ENCODE data around the gene PDE10A.

The PDE10A gene

GRCh38 chr6:165300422-165300936 is 362.6 kb downstream of the PDE10A start:
- DNase-seq = no peak
- Histone ChIP-seq H3K36me3 (ENCODE audit: insufficient read depth, low read length) (no peaks in the 10 kb centered on the region), H4K20me1 (ENCODE audit: insufficient read depth, low read length) (no peaks in the 10 kb centered on the region), H3K4me3 (ENCODE audit: low read depth in 1 of 2, low read length in 2 of 2) (no peak overlapping the region), H3K27me3 (ENCODE audit: insufficient read depth, low read length, poor library complexity) (no peaks in the 10 kb centered on the region), H3K4me2 (ENCODE audit: insufficient read depth, low read length) (no peak overlapping the region), H2AFZ (ENCODE audit: low read depth, low read length) (no peak overlapping the region), H3K27ac (ENCODE audit: low read length) (no peak overlapping the region), H3K9ac (ENCODE audit: low read depth, low read length) (no peak overlapping the region), H3K79me2 (ENCODE audit: insufficient read depth, low read length) (no peaks in the 10 kb centered on the region), H3K9me3 (ENCODE audit: insufficient read depth, low read length, severe bottlenecking) (no peaks in the 10 kb centered on the region), H3K4me1 (ENCODE audit: insufficient read depth, low read length) (no peaks in the 10 kb centered on the region)
- no peak for ATAC-seq (ENCODE audit: insufficient read depth, low read depth)
- TF ChIP-seq EZH2 (IDR thresholded peaks at IDR 0.05; ENCODE audit: borderline replicate concordance, low read depth, low read length, severe bottlenecking) (no peak), CTCF (IDR thresholded peaks at IDR 0.05; ENCODE audit: borderline replicate concordance, extremely low read depth, low read length, poor library complexity, severe bottlenecking) (no peak)

GRCh38 chr6:165298875-165299274 is 364.2 kb downstream of the PDE10A start:
- H4K20me1 ChIP-seq (ENCODE audit: insufficient read depth, low read length) = no peaks in the 10 kb centered on the region
- no peaks in the 10 kb centered on the region for H3K79me2 ChIP-seq (ENCODE audit: insufficient read depth, low read length)
- H3K9ac ChIP-seq (ENCODE audit: low read depth, low read length) = no peak overlapping the region
- H3K9me3 ChIP-seq (ENCODE audit: insufficient read depth, low read length, severe bottlenecking) = no peaks in the 10 kb centered on the region
- no peaks in the 10 kb centered on the region for H3K36me3 ChIP-seq (ENCODE audit: insufficient read depth, low read length)
- no peak for DNase-seq
- TF ChIP-seq EZH2 (IDR thresholded peaks at IDR 0.05; ENCODE audit: borderline replicate concordance, low read depth, low read length, severe bottlenecking) (no peak), CTCF (IDR thresholded peaks at IDR 0.05; ENCODE audit: borderline replicate concordance, extremely low read depth, low read length, poor library complexity, severe bottlenecking) (no peak)
- no peaks in the 10 kb centered on the region for H3K4me1 ChIP-seq (ENCODE audit: insufficient read depth, low read length)
- no peak overlapping the region for H2AFZ ChIP-seq (ENCODE audit: low read depth, low read length)
- H3K27ac ChIP-seq (ENCODE audit: low read length) = no peak overlapping the region
- no peak overlapping the region for H3K4me2 ChIP-seq (ENCODE audit: insufficient read depth, low read length)
- no peaks in the 10 kb centered on the region for H3K27me3 ChIP-seq (ENCODE audit: insufficient read depth, low read length, poor library complexity)
- no peak overlapping the region for H3K4me3 ChIP-seq (ENCODE audit: low read depth in 1 of 2, low read length in 2 of 2)
- ATAC-seq (ENCODE audit: insufficient read depth, low read depth) = no peak

- Histone ChIP-seq H3K4me3 (ENCODE audit: low read depth in 1 of 2, low read length in 2 of 2) (no peak overlapping the region), H3K27me3 (ENCODE audit: insufficient read depth, low read length, poor library complexity) (no peaks in the 10 kb centered on the region), H3K9me3 (ENCODE audit: insufficient read depth, low read length, severe bottlenecking) (no peaks in the 10 kb centered on the region), H3K4me1 (ENCODE audit: insufficient read depth, low read length) (no peaks in the 10 kb centered on the region), H3K79me2 (ENCODE audit: insufficient read depth, low read length) (no peaks in the 10 kb centered on the region), H3K27ac (ENCODE audit: low read length) (no peak overlapping the region), H4K20me1 (ENCODE audit: insufficient read depth, low read length) (no peaks in the 10 kb centered on the region), H3K9ac (ENCODE audit: low read depth, low read length) (no peak overlapping the region), H3K36me3 (ENCODE audit: insufficient read depth, low read length) (no peaks in the 10 kb centered on the region), H2AFZ (ENCODE audit: low read depth, low read length) (no peak overlapping the region), H3K4me2 (ENCODE audit: insufficient read depth, low read length) (no peak overlapping the region)
- ATAC-seq (ENCODE audit: insufficient read depth, low read depth) (no peak), DNase-seq (no peak)
- TF ChIP-seq EZH2 (IDR thresholded peaks at IDR 0.05; ENCODE audit: borderline replicate concordance, low read depth, low read length, severe bottlenecking) (no peak), CTCF (IDR thresholded peaks at IDR 0.05; ENCODE audit: borderline replicate concordance, extremely low read depth, low read length, poor library complexity, severe bottlenecking) (no peak)
Measured at GRCh38 chr6:165298402-165298801, 364.6 kb downstream of the PDE10A start.

- no peaks in the 10 kb centered on the region for H3K27me3 ChIP-seq (ENCODE audit: insufficient read depth, low read length, poor library complexity)
- no peak overlapping the region for H3K4me2 ChIP-seq (ENCODE audit: insufficient read depth, low read length)
- H2AFZ ChIP-seq (ENCODE audit: low read depth, low read length) = no peak overlapping the region; the same call in 1 of the 2 replicates
- no peak for ATAC-seq (ENCODE audit: insufficient read depth, low read depth)
- no peaks in the 10 kb centered on the region for H3K9me3 ChIP-seq (ENCODE audit: insufficient read depth, low read length, severe bottlenecking)
- no peaks in the 10 kb centered on the region for H3K79me2 ChIP-seq (ENCODE audit: insufficient read depth, low read length)
- H3K4me3 ChIP-seq (ENCODE audit: low read depth in 1 of 2, low read length in 2 of 2) = no peak overlapping the region
- no peak overlapping the region for H3K9ac ChIP-seq (ENCODE audit: low read depth, low read length)
- H3K27ac ChIP-seq (ENCODE audit: low read length) = no peak overlapping the region
- no peaks in the 10 kb centered on the region for H3K4me1 ChIP-seq (ENCODE audit: insufficient read depth, low read length)
- no peaks in the 10 kb centered on the region for H3K36me3 ChIP-seq (ENCODE audit: insufficient read depth, low read length)
- no peaks in the 10 kb centered on the region for H4K20me1 ChIP-seq (ENCODE audit: insufficient read depth, low read length)
- TF ChIP-seq EZH2 (IDR thresholded peaks at IDR 0.05; ENCODE audit: borderline replicate concordance, low read depth, low read length, severe bottlenecking) (no peak), CTCF (IDR thresholded peaks at IDR 0.05; ENCODE audit: borderline replicate concordance, extremely low read depth, low read length, poor library complexity, severe bottlenecking) (no peak)
- DNase-seq = no peak
Measured at GRCh38 chr6:165292657-165293056, 370.4 kb downstream of the PDE10A start.

Data from DND-41 (cell line).